NCI-H345 (cell line): ENCODE measurements around the gene CCL27.

Source experiments
- DNase-seq: peaks from one replicate; lab custom pipeline; 2025; lab: John Stamatoyannopoulos, UW

Gene CCL27

DNA sequence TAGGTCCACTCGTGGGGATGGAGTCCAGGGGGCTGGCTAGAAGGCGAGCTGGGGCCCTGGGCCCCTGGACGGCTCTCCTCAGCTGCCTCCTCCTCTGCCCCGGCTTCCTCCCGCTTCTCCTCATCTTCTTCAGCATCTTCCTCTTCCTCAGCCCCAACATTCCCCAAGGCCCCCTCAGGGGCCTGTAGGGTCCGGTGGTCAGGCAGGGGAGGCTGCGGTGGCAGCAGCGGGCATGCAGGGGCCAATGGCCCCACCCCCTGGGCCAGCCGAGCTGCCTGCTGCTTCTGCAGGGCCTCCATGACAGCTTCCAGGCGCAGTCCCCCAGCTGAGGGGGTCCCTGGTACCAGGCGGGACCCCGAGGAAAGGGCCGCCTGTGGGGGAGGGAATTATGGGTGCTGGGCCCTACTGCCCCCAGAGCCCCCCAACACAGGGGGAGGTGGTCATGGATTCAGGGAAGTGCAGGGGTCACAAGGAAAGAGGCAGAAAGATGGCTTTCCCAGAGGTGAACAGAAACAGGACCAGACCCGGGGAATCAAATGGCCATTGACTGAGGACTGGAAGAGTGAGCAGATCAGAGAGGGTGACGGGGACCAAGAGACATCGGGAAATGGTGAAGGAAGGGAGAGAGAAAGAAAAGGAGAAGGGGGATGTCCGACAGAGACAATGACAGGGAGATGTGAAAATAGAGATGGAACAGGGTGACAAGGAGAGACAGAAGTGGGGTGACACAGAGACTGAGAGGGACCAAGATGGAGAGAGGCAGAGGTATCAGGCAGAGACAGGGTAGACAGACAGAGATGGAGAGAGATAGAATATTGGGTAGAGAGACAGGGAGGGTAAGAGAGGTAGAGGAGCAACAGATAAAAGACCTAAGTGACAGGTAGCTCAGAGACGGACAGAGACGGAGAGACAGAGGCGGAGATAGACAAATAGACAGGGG, 34.5 kb downstream of the CCL27 start:
- DNase-seq = no peak

DNA sequence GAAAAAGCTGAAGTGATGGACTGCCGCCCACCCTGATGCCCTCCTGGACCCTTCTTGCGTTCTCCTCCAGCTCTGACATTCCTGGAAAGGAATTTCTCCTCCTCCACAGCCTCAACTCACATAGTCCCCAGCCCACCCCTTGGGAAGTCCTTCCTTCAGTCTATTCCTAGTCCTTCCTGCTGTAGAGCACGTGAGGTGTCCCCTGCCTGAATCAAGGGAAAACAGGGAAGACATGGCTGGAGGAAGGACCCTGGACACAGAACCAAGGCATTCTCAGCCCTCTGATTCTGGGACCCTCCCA, 37.3 kb downstream of the CCL27 start:
- DNase-seq = no peak

- DNase-seq = no peak
Observed at GRCh38 chr9:34624475-34625185, 37.8 kb downstream of the CCL27 start.

GRCh38 chr9:34623374-34624235, 38.9 kb downstream of the CCL27 start:
- no peak for DNase-seq

DNA sequence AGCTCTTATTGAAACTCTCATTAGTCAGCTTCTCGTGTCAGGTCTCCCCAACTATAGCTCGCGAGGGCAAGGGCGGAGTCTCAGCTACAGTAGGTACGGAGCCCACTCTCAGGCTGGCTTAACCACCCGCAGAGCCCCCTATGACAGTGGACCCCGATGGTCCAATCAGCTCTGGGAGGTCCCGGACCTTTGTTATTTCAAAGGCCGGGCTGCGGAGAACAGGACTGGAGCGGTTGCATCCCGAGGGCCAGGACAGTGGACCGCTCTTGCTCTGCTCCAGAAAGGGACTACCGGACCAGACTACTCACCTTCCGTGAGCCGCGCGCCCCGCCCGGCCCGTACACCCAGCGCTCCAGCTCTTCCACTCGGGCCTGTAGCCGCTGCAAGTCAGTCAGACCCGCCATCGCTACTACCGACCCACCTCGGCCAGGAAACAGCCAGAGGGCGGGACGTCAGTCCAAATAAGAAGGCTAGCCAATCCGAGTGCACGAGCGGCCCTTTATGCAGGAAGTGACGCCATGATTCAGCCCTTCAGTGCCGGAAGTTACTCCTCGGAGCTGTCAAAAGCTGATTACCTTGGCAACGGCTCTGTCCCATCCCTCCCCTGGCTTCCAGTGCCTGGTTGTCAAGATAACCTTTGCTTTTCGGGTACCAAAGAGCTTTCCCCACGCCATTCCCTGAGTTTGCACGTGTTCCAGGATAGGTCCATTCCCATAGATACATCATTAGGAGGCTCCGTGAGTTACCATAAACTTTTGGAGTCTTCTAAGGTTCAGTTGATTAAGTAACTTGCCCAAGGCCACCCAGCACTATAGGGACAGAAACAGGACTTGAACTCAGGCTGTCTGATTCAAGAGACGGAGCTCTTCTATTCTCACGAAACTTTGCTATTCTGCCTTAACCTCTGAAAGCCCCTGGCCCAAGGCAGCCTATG, 42.1 kb downstream of the CCL27 start, which contains the start of gene DCTN3:
Gene DCTN3 (minus strand): TSS at position 435 of the 934 bp plus-strand sequence. CDS start 31 bp downstream, at position 404.
- DNase-seq = peak; percentile 98

GRCh38 chr9:34615132-34615531, 47.3 kb downstream of the CCL27 start:
- DNase-seq = no peak

GRCh38 chr9:34612788-34613390, 49.6 kb downstream of the CCL27 start:
- peak; percentile 82 for DNase-seq
